ENCODE data around the gene KRT39. TPM values are rescaled to one million over a fixed set of nuclear protein-coding genes. Genes with fewer than 3 reads are reported as not detected.
A peak's percentile ranks its signal among the peaks of the same experiment; 100 is the strongest.
"Not testable (repeated sequence)": the region's sequence is repeated elsewhere in the genome, so short reads cannot be mapped to it uniquely, and the experiment has no call there.

Gene KRT39
- total RNA-seq, 2 donors from 2014 or later = not detected

DNA sequence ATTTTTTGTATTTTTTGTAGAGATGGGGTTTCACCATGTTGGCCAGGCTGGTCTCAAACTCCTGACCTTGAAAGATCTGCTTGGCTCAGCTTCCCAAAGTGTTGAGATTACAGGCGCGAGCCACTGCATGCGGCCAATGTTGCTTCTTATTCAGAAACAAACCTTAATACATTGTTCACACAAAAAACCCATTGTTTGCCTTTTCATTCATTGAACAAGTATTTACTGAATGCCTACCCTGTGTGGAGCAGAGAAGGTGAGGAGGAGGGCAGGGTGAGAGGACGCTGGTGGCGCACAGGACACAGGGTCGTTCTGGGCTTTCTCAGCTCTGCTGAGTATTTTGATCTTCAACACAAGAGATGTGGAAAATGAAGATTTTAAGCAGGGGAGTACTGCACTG lies 21.3 kb downstream of the KRT39 start:
- DNase-seq (ENCODE audit: low spot score) = no peak
- no peaks in the 10 kb centered on the region for H3K9me3 Mint-ChIP-seq
- H3K27me3 Mint-ChIP-seq = peaks cover 58 to 78% of the 10 kb centered on the region in 2 donors
- H3K36me3 Mint-ChIP-seq = no peaks in the 10 kb centered on the region
- no peak for ATAC-seq
- no peak overlapping the region for H3K4me3 Mint-ChIP-seq
- no peaks in the 10 kb centered on the region for H3K4me1 Mint-ChIP-seq (ENCODE audit: low read depth in 2 of 2)
- no peak overlapping the region for H3K27ac Mint-ChIP-seq

DNA sequence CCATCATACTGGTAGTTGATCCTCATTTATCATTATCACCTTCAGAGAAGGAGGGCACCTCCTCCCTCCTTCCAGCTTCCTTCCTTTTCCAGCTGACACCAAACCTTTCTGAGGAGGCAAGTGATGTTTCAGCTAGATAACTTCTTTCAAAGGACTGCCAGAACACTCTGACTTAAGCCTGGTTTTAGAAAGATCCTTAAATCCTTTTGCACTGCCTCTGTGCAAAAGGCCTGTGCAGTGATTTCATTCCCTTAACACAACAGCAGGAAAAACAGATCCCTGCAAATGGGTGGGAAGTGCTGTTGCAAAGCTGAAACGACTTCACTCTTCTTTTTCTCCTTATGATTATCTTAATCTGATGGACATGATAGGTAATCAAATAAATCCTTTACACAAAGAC lies 22.2 kb downstream of the KRT39 start:
- H3K9me3 Mint-ChIP-seq = no peaks in the 10 kb centered on the region
- no peak overlapping the region for H3K4me3 Mint-ChIP-seq
- no peak for ATAC-seq
- no peaks in the 10 kb centered on the region for H3K4me1 Mint-ChIP-seq (ENCODE audit: low read depth in 2 of 2)
- H3K36me3 Mint-ChIP-seq = no peaks in the 10 kb centered on the region
- H3K27ac Mint-ChIP-seq = no peak overlapping the region
- peaks cover 53 to 72% of the 10 kb centered on the region in 2 donors for H3K27me3 Mint-ChIP-seq
- DNase-seq (ENCODE audit: low spot score) = no peak

- ATAC-seq (no peak), DNase-seq (ENCODE audit: low spot score) (no peak)
- peaks cover 43 to 53% of the 10 kb centered on the region in 2 donors for H3K27me3 Mint-ChIP-seq
- no peak overlapping the region for H3K27ac Mint-ChIP-seq
- no peaks in the 10 kb centered on the region for H3K4me1 Mint-ChIP-seq (ENCODE audit: low read depth in 2 of 2)
- H3K9me3 Mint-ChIP-seq = no peaks in the 10 kb centered on the region
- H3K4me3 Mint-ChIP-seq = no peak overlapping the region
- no peaks in the 10 kb centered on the region for H3K36me3 Mint-ChIP-seq
Measured at GRCh38 chr17:40942553-40942952, 24.2 kb downstream of the KRT39 start.

DNA sequence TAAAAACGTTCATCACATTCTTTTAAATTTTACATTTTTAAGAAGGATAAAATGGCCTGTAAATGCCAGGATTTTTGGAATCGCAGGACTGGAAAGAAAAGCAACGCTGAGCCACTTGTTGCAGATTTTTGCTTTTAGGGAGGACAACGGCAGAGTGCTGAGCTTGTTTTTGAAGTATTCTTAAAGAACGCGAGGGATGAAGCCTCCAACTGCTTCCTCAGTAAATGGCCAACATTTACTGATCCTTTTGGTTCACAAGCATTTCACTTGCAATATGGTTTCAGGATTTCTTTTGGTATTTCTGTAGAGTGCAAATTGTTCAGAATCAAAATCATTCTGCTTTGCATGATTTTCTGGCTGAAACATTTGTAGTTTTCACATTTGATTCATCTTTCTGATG lies 26.5 kb downstream of the KRT39 start:
- Mint-ChIP-seq H3K4me3 (no peak overlapping the region), H3K4me1 (ENCODE audit: low read depth in 2 of 2) (no peaks in the 10 kb centered on the region), H3K27me3 (peaks cover 32 to 34% of the 10 kb centered on the region in 2 donors), H3K36me3 (no peaks in the 10 kb centered on the region), H3K27ac (no peak overlapping the region), H3K9me3 (no peaks in the 10 kb centered on the region)
- no peak for ATAC-seq
- no peak for DNase-seq (ENCODE audit: low spot score)

- Mint-ChIP-seq H3K9me3 (no peaks in the 10 kb centered on the region), H3K36me3 (no peaks in the 10 kb centered on the region), H3K4me1 (ENCODE audit: low read depth in 2 of 2) (no peaks in the 10 kb centered on the region), H3K27me3 (peaks cover 26 to 30% of the 10 kb centered on the region in 2 donors), H3K4me3 (no peak overlapping the region), H3K27ac (no peak overlapping the region)
- no peak for ATAC-seq
- no peak for DNase-seq (ENCODE audit: low spot score)
Measured at GRCh38 chr17:40938981-40939380, 27.8 kb downstream of the KRT39 start.

DNA sequence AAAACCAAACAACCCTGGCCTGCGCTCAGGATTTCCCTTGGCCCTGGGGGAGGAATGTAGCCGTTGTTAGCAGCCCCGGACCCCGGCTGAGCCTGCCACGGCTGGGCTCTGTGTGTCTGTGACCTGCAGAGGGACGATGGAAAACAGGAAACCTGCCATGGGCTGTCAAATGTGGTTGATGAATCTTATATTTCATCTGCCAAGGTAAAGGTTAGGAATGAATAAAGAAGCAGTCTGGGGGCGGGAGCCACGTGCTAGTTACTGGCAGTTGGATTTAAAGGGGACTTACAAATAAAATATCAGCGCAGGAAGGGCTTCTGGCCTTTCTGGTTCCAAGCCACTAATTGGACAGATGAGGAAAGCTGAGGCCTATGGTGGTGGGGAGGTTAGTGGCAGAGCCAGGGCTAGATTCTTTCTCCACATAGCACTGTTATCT lies 29.3 kb downstream of the KRT39 start, which contains the start of gene KRT23:
KRT23 (minus strand) TSS at position 263 of the 436 bp plus-strand sequence. CDS start 1,043 bp downstream, outside the sequence.
- Mint-ChIP-seq H3K27ac (no peak within 1 kb of the TSS), H3K27me3 (peaks cover 14 to 24% of the 10 kb centered on the region in 2 donors), H3K4me1 (ENCODE audit: low read depth in 2 of 2) (no peaks in the 10 kb centered on the region), H3K36me3 (no peaks in the 10 kb centered on the region), H3K9me3 (no peaks in the 10 kb centered on the region), H3K4me3 (no peak within 1 kb of the TSS)
- ATAC-seq (no peak), DNase-seq (ENCODE audit: low spot score) (no peak)

GRCh38 chr17:40936976-40937375 lies 29.8 kb downstream of the KRT39 start:
- ATAC-seq (no peak), DNase-seq (ENCODE audit: low spot score) (no peak)
- H3K4me3 Mint-ChIP-seq = no peak overlapping the region
- H3K27me3 Mint-ChIP-seq = peaks cover 11 to 22% of the 10 kb centered on the region in 2 donors
- no peaks in the 10 kb centered on the region for H3K4me1 Mint-ChIP-seq (ENCODE audit: low read depth in 2 of 2)
- H3K9me3 Mint-ChIP-seq = no peaks in the 10 kb centered on the region
- H3K27ac Mint-ChIP-seq = no peak overlapping the region
- no peaks in the 10 kb centered on the region for H3K36me3 Mint-ChIP-seq

- DNase-seq (ENCODE audit: low spot score) = peak; percentile 61
- H3K9me3 Mint-ChIP-seq = no peaks in the 10 kb centered on the region
- H3K36me3 Mint-ChIP-seq = no peaks in the 10 kb centered on the region
- no peak overlapping the region for H3K4me3 Mint-ChIP-seq
- H3K27me3 Mint-ChIP-seq = peaks cover 11 to 22% of the 10 kb centered on the region in 2 donors
- H3K27ac Mint-ChIP-seq = no peak overlapping the region
- ATAC-seq = no peak
- no peaks in the 10 kb centered on the region for H3K4me1 Mint-ChIP-seq (ENCODE audit: low read depth in 2 of 2)
Measured at GRCh38 chr17:40936437-40936971, 30.2 kb downstream of the KRT39 start.

DNA sequence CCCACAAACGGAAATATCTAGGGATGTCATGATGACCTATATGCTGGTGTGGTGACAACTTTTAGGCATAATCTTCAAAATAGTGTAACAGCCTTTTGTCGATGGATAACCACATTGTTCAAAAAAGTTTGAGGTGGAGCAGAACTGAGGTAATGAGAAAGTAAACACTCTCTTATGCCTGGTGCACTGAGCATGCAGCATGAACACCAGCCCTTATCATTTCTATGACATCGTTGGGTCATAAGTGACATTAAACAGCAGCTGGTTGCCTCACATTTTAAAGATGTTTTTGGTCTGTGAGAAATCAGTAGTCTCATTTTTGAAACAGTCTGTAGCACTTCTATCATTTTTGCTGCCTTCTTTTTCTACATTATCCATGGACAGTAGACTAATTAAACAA lies 31.1 kb downstream of the KRT39 start:
- no peak overlapping the region for H3K27ac Mint-ChIP-seq
- no peaks in the 10 kb centered on the region for H3K36me3 Mint-ChIP-seq
- H3K27me3 Mint-ChIP-seq = peaks cover 11 to 20% of the 10 kb centered on the region in 2 donors
- DNase-seq (ENCODE audit: low spot score) (no peak), ATAC-seq (no peak)
- no peak overlapping the region for H3K4me3 Mint-ChIP-seq
- H3K9me3 Mint-ChIP-seq = no peaks in the 10 kb centered on the region
- H3K4me1 Mint-ChIP-seq (ENCODE audit: low read depth in 2 of 2) = no peaks in the 10 kb centered on the region

DNA sequence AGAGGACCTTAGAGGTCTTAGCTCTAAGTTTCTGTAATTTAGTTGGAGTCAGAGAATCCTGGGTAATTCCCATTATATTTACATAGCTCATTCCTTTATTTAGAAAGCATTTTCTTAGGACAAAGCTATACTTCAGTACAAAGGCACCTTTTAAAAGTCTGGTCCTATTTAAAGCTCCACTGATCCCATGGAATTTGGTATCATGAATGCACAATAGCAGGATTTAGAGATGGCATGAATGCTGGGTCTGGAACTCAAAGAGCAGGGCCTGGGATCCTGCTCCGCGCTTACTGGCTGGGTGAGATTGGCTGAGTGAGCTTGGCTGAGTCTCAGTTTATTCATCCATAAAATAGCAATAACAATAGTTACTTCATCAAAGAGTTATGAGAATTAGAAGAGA lies 34.1 kb downstream of the KRT39 start:
- ATAC-seq (no peak), DNase-seq (ENCODE audit: low spot score) (no peak)
- H3K27ac Mint-ChIP-seq = no peak overlapping the region
- peaks cover 19 to 21% of the 10 kb centered on the region in 2 donors for H3K27me3 Mint-ChIP-seq
- no peaks in the 10 kb centered on the region for H3K4me1 Mint-ChIP-seq (ENCODE audit: low read depth in 2 of 2)
- H3K9me3 Mint-ChIP-seq = no peaks in the 10 kb centered on the region
- H3K36me3 Mint-ChIP-seq = no peaks in the 10 kb centered on the region
- H3K4me3 Mint-ChIP-seq = no peak overlapping the region

GRCh38 chr17:40931311-40931710 lies 35.4 kb downstream of the KRT39 start:
- no peak overlapping the region for H3K4me3 Mint-ChIP-seq
- H3K9me3 Mint-ChIP-seq = no peaks in the 10 kb centered on the region
- no peak overlapping the region for H3K27ac Mint-ChIP-seq
- H3K4me1 Mint-ChIP-seq (ENCODE audit: low read depth in 2 of 2) = no peaks in the 10 kb centered on the region
- peaks cover 25 to 30% of the 10 kb centered on the region in 2 donors for H3K27me3 Mint-ChIP-seq
- no peak for ATAC-seq
- no peaks in the 10 kb centered on the region for H3K36me3 Mint-ChIP-seq
- DNase-seq (ENCODE audit: low spot score) = no peak

DNA sequence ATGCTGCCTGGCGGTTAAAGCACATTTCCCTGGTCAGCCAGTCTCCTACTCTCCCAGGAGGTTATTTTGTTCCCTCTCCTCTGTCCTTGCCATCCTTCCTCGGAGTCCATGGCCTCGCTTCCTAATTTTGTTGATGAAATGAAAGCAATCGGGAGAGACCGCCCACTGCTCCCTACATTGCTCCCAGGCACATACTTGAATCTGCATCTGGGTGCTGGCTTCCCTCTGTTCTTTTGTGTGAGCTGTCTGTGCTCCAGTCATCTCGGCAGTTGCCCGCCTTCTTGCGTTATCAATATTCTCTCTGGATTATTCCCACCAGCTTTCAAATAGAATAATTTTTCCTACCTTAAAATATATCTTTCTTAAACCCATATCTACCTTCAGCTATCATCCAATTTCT lies 40.4 kb downstream of the KRT39 start:
- no peak for ATAC-seq
- Mint-ChIP-seq H3K36me3 (no peaks in the 10 kb centered on the region), H3K27me3 (peaks cover 27 to 29% of the 10 kb centered on the region in 2 donors), H3K27ac (no peak overlapping the region), H3K4me3 (no peak overlapping the region), H3K9me3 (no peaks in the 10 kb centered on the region), H3K4me1 (ENCODE audit: low read depth in 2 of 2) (no peaks in the 10 kb centered on the region)
- DNase-seq (ENCODE audit: low spot score) = no peak

DNA sequence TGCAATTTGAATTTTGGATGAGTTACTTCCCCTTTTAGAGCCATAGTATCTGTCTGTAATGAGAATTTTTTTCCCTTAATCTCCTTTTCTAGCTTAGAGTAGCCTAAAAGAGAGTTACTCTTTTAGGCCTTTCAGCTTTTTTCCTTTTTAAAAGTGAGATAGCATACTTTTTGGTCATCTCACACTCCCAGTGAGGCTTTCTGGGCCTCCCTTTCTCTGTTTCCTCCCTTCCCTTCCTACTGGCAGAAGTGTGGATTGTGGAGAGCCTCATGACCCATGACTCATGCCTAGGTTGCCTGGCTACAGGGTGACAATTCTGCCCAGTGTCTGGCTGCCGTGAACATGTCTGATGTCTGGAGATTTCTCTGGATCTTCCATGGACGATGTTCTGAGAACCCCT lies 44.5 kb downstream of the KRT39 start:
- H3K9me3 Mint-ChIP-seq = no peaks in the 10 kb centered on the region
- DNase-seq (ENCODE audit: low spot score) = no peak

GRCh38 chr17:40921026-40921425 lies 45.7 kb downstream of the KRT39 start:
- Mint-ChIP-seq H3K4me3 (no peak overlapping the region), H3K4me1 (ENCODE audit: low read depth in 2 of 2) (no peaks in the 10 kb centered on the region), H3K36me3 (no peaks in the 10 kb centered on the region), H3K27me3 (peaks cover 14 to 20% of the 10 kb centered on the region in 2 donors), H3K27ac (no peak overlapping the region), H3K9me3 (no peaks in the 10 kb centered on the region)
- DNase-seq (ENCODE audit: low spot score) (no peak), ATAC-seq (no peak)

More for the DNA sequence above, 44.5 kb downstream of the KRT39 start:
- Mint-ChIP-seq H3K27ac (no peak overlapping the region), H3K4me3 (no peak overlapping the region), H3K27me3 (peaks cover 26 to 30% of the 10 kb centered on the region in 2 donors), H3K36me3 (no peaks in the 10 kb centered on the region), H3K4me1 (ENCODE audit: low read depth in 2 of 2) (no peaks in the 10 kb centered on the region)
- no peak for ATAC-seq

DNA sequence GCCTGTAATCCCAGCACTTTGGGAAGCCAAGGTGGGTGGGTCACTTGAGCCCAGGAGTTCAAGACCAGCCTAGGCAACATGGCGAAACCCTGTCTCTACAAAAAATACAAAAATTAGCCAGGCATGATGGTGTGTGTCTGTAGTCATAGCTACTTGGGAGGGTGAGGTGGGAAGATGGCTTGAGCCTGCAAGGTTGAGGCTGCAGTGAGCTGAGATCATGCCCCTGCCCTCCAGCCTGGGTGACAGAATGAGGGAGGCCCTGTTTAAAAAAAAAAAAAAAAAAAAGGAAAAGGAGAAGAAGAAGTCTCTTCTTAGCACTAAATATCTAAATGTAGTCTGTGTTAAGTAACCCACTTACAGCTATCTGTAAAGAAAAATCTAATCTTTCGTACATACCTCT lies 49.6 kb downstream of the KRT39 start:
- not testable (repeated sequence) for H3K36me3 Mint-ChIP-seq; ATAC-seq; H3K27ac Mint-ChIP-seq; H3K4me3 Mint-ChIP-seq; DNase-seq (ENCODE audit: low spot score); H3K9me3 Mint-ChIP-seq; H3K4me1 Mint-ChIP-seq (ENCODE audit: low read depth in 2 of 2)
- peaks cover 13 to 19% of the 10 kb centered on the region in 2 donors for H3K27me3 Mint-ChIP-seq

Data from natural killer cell treated with Interleukin-12 subunit alpha and Interleukin-12 subunit beta and Interleukin-15 and Interleukin-18, amount 100 ng/mL, for 72 hours (primary cell).